Measurements from ENCODE around the gene LDOC1.
"Not testable (repeated sequence)": the region's sequence is repeated elsewhere in the genome, so short reads cannot be mapped to it uniquely, and the experiment has no call there.

Gene LDOC1

DNA sequence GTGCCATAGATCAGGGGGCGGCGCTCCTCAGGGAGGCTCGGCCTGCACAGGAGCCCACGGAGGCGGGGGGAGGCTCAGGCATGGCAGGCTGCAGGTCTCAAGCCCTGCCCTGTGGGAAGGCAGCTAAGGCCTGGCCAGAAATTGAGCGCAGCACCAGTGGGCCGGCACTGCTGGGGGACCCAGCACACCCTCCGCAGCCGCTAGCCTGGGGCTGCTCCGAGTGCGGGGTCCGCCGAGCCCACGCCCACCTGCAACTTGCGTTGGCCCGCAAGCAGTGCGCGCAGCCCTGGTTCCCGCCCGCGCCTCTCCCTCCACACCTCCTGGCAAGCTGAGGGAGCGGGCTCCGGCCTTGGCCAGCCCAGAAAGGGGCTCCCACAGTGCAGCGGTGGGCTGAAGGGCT lies 11.6 kb upstream of the LDOC1 start:
- H3K79me1 ChIP-seq (ENCODE audit: low read length); H4K8ac ChIP-seq (ENCODE audit: low read depth, low read length); H2BK120ac ChIP-seq (ENCODE audit: low read depth, low read length); H2BK15ac ChIP-seq (replicated peaks; ENCODE audit: low read depth); H3K4me1 ChIP-seq (ENCODE audit: control insufficient read depth, low read depth, low read length); H3K4me3 ChIP-seq (ENCODE audit: low read length); H3K27ac ChIP-seq (ENCODE audit: low read depth, low read length); DNase-seq; H4K5ac ChIP-seq (ENCODE audit: low read length); H3K36me3 ChIP-seq (ENCODE audit: control insufficient read depth, insufficient read depth, low read length); H3K79me2 ChIP-seq (ENCODE audit: control insufficient read depth, insufficient read depth, low read length); H3K27me3 ChIP-seq (ENCODE audit: insufficient read depth, low read length, poor library complexity); H3K9ac ChIP-seq (ENCODE audit: low read length); H3K18ac ChIP-seq (ENCODE audit: low read length); H3K4me2 ChIP-seq (ENCODE audit: low read length); H3K4ac ChIP-seq (ENCODE audit: low read depth, low read length); H3K56ac ChIP-seq (ENCODE audit: low read length); H3K23ac ChIP-seq (ENCODE audit: low read length); H2AK5ac ChIP-seq (ENCODE audit: low read length); H2BK5ac ChIP-seq (ENCODE audit: low read length): not testable (repeated sequence)
- no CpG with 5 or more reads among the region's 24 CpGs for WGBS (ENCODE audit: extremely low coverage, insufficient coverage, low lambda C conversion rate)

DNA sequence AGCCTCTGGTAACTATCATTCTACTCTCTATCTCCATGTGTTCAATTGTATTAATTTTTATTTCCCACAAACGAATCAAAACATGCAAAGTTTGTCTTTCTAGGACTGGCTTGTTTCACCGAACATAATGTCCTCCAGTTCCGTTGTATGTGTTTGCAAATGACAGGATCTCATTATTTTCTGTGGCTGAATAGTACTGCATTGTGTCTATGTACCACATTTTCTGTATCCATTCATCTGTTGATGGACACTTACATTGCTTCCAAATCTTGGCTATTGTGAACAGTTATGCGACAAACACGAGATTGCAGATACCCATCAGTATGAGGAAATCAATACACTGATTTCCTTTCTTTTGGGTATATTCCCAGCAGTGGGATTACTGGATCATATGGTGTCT lies 8.4 kb upstream of the LDOC1 start:
- Histone ChIP-seq H3K4me2 (ENCODE audit: low read length) (no peak overlapping the region), H3K9ac (ENCODE audit: low read length) (no peak overlapping the region), H4K5ac (ENCODE audit: low read length) (no peak overlapping the region), H3K79me1 (ENCODE audit: low read length) (no peaks in the 10 kb centered on the region), H2AK5ac (ENCODE audit: low read length) (no peak overlapping the region), H2BK15ac (replicated peaks; ENCODE audit: low read depth) (no peak overlapping the region), H3K23ac (ENCODE audit: low read length) (no peak overlapping the region), H3K4ac (ENCODE audit: low read depth, low read length) (no peak overlapping the region), H2BK5ac (ENCODE audit: low read length) (no peak overlapping the region), H3K4me3 (ENCODE audit: low read length) (no peak overlapping the region), H3K27ac (ENCODE audit: low read depth, low read length) (no peak overlapping the region), H3K56ac (ENCODE audit: low read length) (no peak overlapping the region), H3K36me3 (ENCODE audit: control insufficient read depth, insufficient read depth, low read length) (no peaks in the 10 kb centered on the region), H2BK120ac (ENCODE audit: low read depth, low read length) (no peak overlapping the region), H3K18ac (ENCODE audit: low read length) (no peak overlapping the region), H3K27me3 (ENCODE audit: insufficient read depth, low read length, poor library complexity) (no peaks in the 10 kb centered on the region), H3K79me2 (ENCODE audit: control insufficient read depth, insufficient read depth, low read length) (no peaks in the 10 kb centered on the region), H4K8ac (ENCODE audit: low read depth, low read length) (no peak overlapping the region), H3K4me1 (ENCODE audit: control insufficient read depth, low read depth, low read length) (no peaks in the 10 kb centered on the region)
- no peak for DNase-seq
- WGBS (ENCODE audit: extremely low coverage, insufficient coverage, low lambda C conversion rate), result no CpG with 5 or more reads among the region's 5 CpGs

DNA sequence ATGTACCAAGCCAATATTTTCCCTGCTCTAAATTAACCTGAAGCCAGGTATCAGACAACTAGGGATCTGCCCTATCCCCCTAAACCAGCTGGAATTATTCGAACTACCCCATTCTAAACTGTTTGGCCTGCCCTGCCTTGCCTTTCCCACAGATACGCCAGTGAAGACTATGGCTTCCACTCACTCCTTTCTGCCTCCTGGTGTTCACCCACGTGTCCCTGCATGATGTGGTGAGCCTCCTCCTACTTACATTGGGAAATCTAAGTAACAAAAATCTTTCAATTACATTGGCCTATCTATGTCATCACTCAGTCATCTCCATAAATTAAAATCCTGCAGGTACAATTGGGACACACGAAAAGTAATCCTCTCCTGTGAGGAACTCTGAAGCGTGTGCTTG lies 6.1 kb upstream of the LDOC1 start:
- Histone ChIP-seq H3K23ac (ENCODE audit: low read length) (no peak overlapping the region), H4K5ac (ENCODE audit: low read length) (no peak overlapping the region), H3K4me3 (ENCODE audit: low read length) (no peak overlapping the region), H2BK120ac (ENCODE audit: low read depth, low read length) (no peak overlapping the region), H3K36me3 (ENCODE audit: control insufficient read depth, insufficient read depth, low read length) (no peaks in the 10 kb centered on the region), H3K4me1 (ENCODE audit: control insufficient read depth, low read depth, low read length) (no peaks in the 10 kb centered on the region), H2BK15ac (replicated peaks; ENCODE audit: low read depth) (no peak overlapping the region), H3K79me1 (ENCODE audit: low read length) (no peaks in the 10 kb centered on the region), H3K79me2 (ENCODE audit: control insufficient read depth, insufficient read depth, low read length) (no peaks in the 10 kb centered on the region), H2BK5ac (ENCODE audit: low read length) (no peak overlapping the region), H3K9ac (ENCODE audit: low read length) (no peak overlapping the region), H3K4me2 (ENCODE audit: low read length) (no peak overlapping the region), H2AK5ac (ENCODE audit: low read length) (no peak overlapping the region), H3K27me3 (ENCODE audit: insufficient read depth, low read length, poor library complexity) (no peaks in the 10 kb centered on the region), H3K56ac (ENCODE audit: low read length) (no peak overlapping the region), H3K4ac (ENCODE audit: low read depth, low read length) (no peak overlapping the region), H3K27ac (ENCODE audit: low read depth, low read length) (no peak overlapping the region), H3K18ac (ENCODE audit: low read length) (no peak overlapping the region), H4K8ac (ENCODE audit: low read depth, low read length) (no peak overlapping the region)
- WGBS (ENCODE audit: extremely low coverage, insufficient coverage, low lambda C conversion rate), result no CpG with 5 or more reads among the region's 5 CpGs
- no peak for DNase-seq

DNA sequence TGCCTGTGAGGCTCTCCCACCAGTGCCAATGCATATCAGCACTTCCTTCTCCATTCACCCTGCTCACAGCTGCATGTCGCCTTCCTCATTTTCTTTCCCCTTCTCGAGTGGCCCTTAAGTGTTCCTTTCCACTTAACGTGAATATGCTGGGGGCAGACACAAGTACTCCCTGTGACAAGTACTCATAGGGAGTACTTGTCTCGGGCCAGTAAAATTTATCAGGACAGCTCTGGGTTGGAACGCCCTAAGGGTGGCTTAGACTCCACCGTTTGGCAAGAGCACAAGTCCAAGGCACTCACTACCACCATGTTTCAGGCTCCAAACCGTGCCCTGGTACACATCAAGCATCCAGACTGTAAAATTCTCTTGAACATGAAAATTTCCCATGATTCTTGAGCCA lies 3.9 kb upstream of the LDOC1 start:
- H3K4me3 ChIP-seq (ENCODE audit: low read length), result no peak overlapping the region
- DNase-seq, result no peak
- no peak overlapping the region for H3K4ac ChIP-seq (ENCODE audit: low read depth, low read length)
- no peak overlapping the region for H4K8ac ChIP-seq (ENCODE audit: low read depth, low read length)
- no peak overlapping the region for H4K5ac ChIP-seq (ENCODE audit: low read length)
- no peak overlapping the region for H2BK120ac ChIP-seq (ENCODE audit: low read depth, low read length)
- H3K56ac ChIP-seq (ENCODE audit: low read length), result no peak overlapping the region
- H3K9ac ChIP-seq (ENCODE audit: low read length), result no peak overlapping the region
- H3K23ac ChIP-seq (ENCODE audit: low read length), result no peak overlapping the region
- no peak overlapping the region for H3K4me2 ChIP-seq (ENCODE audit: low read length)
- no peaks in the 10 kb centered on the region for H3K4me1 ChIP-seq (ENCODE audit: control insufficient read depth, low read depth, low read length)
- WGBS (ENCODE audit: extremely low coverage, insufficient coverage, low lambda C conversion rate), result no CpG with 5 or more reads among the region's 7 CpGs
- no peak overlapping the region for H3K27ac ChIP-seq (ENCODE audit: low read depth, low read length)
- no peaks in the 10 kb centered on the region for H3K79me2 ChIP-seq (ENCODE audit: control insufficient read depth, insufficient read depth, low read length)
- H2AK5ac ChIP-seq (ENCODE audit: low read length), result no peak overlapping the region
- H2BK5ac ChIP-seq (ENCODE audit: low read length), result no peak overlapping the region
- H3K36me3 ChIP-seq (ENCODE audit: control insufficient read depth, insufficient read depth, low read length), result no peaks in the 10 kb centered on the region
- no peak overlapping the region for H3K18ac ChIP-seq (ENCODE audit: low read length)
- H3K79me1 ChIP-seq (ENCODE audit: low read length), result no peaks in the 10 kb centered on the region
- H3K27me3 ChIP-seq (ENCODE audit: insufficient read depth, low read length, poor library complexity), result no peaks in the 10 kb centered on the region
- no peak overlapping the region for H2BK15ac ChIP-seq (replicated peaks; ENCODE audit: low read depth)

DNA sequence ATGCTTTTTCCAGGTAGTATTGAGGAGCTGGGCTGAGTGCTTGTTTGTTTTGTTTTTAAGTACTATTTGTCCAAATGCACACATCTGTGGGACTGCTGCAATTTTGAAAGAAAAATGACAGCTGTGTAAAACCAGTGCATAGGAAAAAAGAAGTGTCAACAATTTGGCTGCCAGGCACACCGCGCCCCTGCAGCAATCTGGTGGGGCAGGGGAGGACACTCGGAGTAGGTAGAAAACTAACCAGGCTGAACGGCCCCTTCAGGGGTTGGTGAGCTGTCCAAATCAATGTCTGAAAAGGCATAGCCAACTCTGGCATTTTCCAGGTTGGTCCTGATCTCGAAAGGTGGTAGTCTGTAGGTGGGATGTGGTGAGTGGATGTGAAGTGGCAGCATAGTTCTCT lies 1.1 kb downstream of the LDOC1 start:
- H3K18ac ChIP-seq (ENCODE audit: low read length), result no peak overlapping the region
- H3K27ac ChIP-seq (ENCODE audit: low read depth, low read length), result no peak overlapping the region
- no peak overlapping the region for H3K23ac ChIP-seq (ENCODE audit: low read length)
- peak overlapping the region; percentile 77 for H3K4me3 ChIP-seq (ENCODE audit: low read length)
- H3K9ac ChIP-seq (ENCODE audit: low read length), result peak overlapping the region; percentile 92
- no peak overlapping the region for H4K8ac ChIP-seq (ENCODE audit: low read depth, low read length)
- H3K4me1 ChIP-seq (ENCODE audit: control insufficient read depth, low read depth, low read length), result no peaks in the 10 kb centered on the region
- no peak overlapping the region for H2BK5ac ChIP-seq (ENCODE audit: low read length)
- peak overlapping the region; percentile 24 for H3K4me2 ChIP-seq (ENCODE audit: low read length)
- no peak overlapping the region for H3K4ac ChIP-seq (ENCODE audit: low read depth, low read length)
- H3K56ac ChIP-seq (ENCODE audit: low read length), result peak overlapping the region; percentile 93
- H4K5ac ChIP-seq (ENCODE audit: low read length), result no peak overlapping the region
- no peaks in the 10 kb centered on the region for H3K36me3 ChIP-seq (ENCODE audit: control insufficient read depth, insufficient read depth, low read length)
- H3K79me1 ChIP-seq (ENCODE audit: low read length), result no peaks in the 10 kb centered on the region
- H2BK120ac ChIP-seq (ENCODE audit: low read depth, low read length), result no peak overlapping the region
- no peak overlapping the region for H2BK15ac ChIP-seq (replicated peaks; ENCODE audit: low read depth)
- no CpG with 5 or more reads among the region's 5 CpGs for WGBS (ENCODE audit: extremely low coverage, insufficient coverage, low lambda C conversion rate)
- H3K27me3 ChIP-seq (ENCODE audit: insufficient read depth, low read length, poor library complexity), result no peaks in the 10 kb centered on the region
- no peak for DNase-seq
- H2AK5ac ChIP-seq (ENCODE audit: low read length), result no peak overlapping the region
- no peaks in the 10 kb centered on the region for H3K79me2 ChIP-seq (ENCODE audit: control insufficient read depth, insufficient read depth, low read length)

DNA sequence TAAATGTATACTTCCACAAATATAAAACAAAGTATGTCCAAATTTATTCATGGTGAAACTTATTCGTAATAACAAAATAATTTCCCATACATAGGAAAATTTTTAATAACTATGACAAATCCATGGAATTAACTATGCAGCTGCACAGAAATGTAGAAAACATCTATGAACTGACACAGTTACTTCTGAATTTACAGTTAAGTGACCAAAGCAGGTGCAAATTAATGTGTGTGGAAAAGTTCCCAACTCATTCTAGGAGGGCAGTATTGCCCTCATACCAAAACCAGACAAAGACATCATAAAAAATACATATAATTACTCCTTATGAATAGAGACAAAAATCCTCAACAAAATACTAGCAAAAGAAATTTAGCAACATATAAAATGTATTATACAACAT lies 12.5 kb downstream of the LDOC1 start:
- Histone ChIP-seq H3K18ac (ENCODE audit: low read length) (no peak overlapping the region), H2BK15ac (replicated peaks; ENCODE audit: low read depth) (no peak overlapping the region), H4K8ac (ENCODE audit: low read depth, low read length) (no peak overlapping the region), H3K56ac (ENCODE audit: low read length) (no peak overlapping the region), H3K79me1 (ENCODE audit: low read length) (no peaks in the 10 kb centered on the region), H3K23ac (ENCODE audit: low read length) (no peak overlapping the region), H2AK5ac (ENCODE audit: low read length) (no peak overlapping the region), H2BK5ac (ENCODE audit: low read length) (no peak overlapping the region), H3K4me3 (ENCODE audit: low read length) (no peak overlapping the region), H3K4me1 (ENCODE audit: control insufficient read depth, low read depth, low read length) (no peaks in the 10 kb centered on the region), H3K36me3 (ENCODE audit: control insufficient read depth, insufficient read depth, low read length) (no peaks in the 10 kb centered on the region), H3K9ac (ENCODE audit: low read length) (no peak overlapping the region), H4K5ac (ENCODE audit: low read length) (no peak overlapping the region), H3K27me3 (ENCODE audit: insufficient read depth, low read length, poor library complexity) (no peaks in the 10 kb centered on the region), H3K79me2 (ENCODE audit: control insufficient read depth, insufficient read depth, low read length) (no peaks in the 10 kb centered on the region), H3K4ac (ENCODE audit: low read depth, low read length) (no peak overlapping the region), H2BK120ac (ENCODE audit: low read depth, low read length) (no peak overlapping the region), H3K4me2 (ENCODE audit: low read length) (no peak overlapping the region), H3K27ac (ENCODE audit: low read depth, low read length) (no peak overlapping the region)
- DNase-seq, result no peak
- 100% methylated on average over 1 of the region's 1 CpG for WGBS (ENCODE audit: extremely low coverage, insufficient coverage, low lambda C conversion rate)

Measured in mesendoderm (in vitro differentiated cells).